K562 (cell line): ENCODE data around the gene PGGHG. TPM values are rescaled to one million over a fixed set of nuclear protein-coding genes. Genes with fewer than 3 reads are reported as not detected.

Experiments used
- ATAC-seq: fragments of 200-7000 bp; cut with Tn5 transposase; 3 replicates; pipeline ENCODE4 v1.9.1; 2020; ENCODE audit warnings: moderate library complexity
- BruUV-seq: library from RNA; stranded (reverse); fragments of 400-500 nt; replicated peaks from 2 replicates; lab custom pipeline; 2021; lab: Mats Ljungman, UMichigan
- CTCF ChIA-PET: fragments of 300-600 bp; formaldehyde crosslinking; extraction: SDS; loops from one replicate; lab custom pipeline; 2021; ENCODE audit warnings: low intra/inter-chr PET ratio; lab: Yijun Ruan, JAX
- POLR2A ChIA-PET: fragments of 300-600, 350-650 bp; sonication (Branson Sonifier 250); formaldehyde crosslinking; extraction: SDS; loops from one replicate; lab custom pipeline; 2021; ENCODE audit warnings: antibody characterized with exemption, inconsistent platforms; lab: Yijun Ruan, JAX
- DNase-seq, 4 experiments: peaks; one replicate each; pipeline versions ENCODE4 v3.0.0 to v3.0.0-alpha.2; 2011 to 2018; ENCODE audit warnings: low spot score in 3 of 4, mixed read lengths in 3 of 4; ENCODE audit errors: extremely low read depth in 1 of 4
- FAIRE-seq: peaks from 2 replicates; lab custom pipeline; 2011; peaks lifted over from hg19 to GRCh38; lab: Jason Lieb, UNC
- H2AFZ ChIP-seq: 2 replicates; pipeline ENCODE4 v1.6.0; 2011; ENCODE audit warnings: low read depth, low read length, control low read depth, inconsistent platforms
- H3K27ac ChIP-seq: fragments of 200-600 bp; 3 replicates; pipeline ENCODE4 v1.8.0; 2011; ENCODE audit warnings: low read depth, mild to moderate bottlenecking, control low read depth, inconsistent platforms, low read length, moderate library complexity, mixed read lengths; ENCODE audit errors: extremely low read depth
- H3K27me3 ChIP-seq, 2 experiments: fragments of 300-600 bp in 1 of 2; 2 replicates in 1 of 2; 3 replicates in 1 of 2; pipeline versions ENCODE4 v1.6.0 to v1.8.0; 2011; ENCODE audit warnings: inconsistent platforms in 2 of 2, low read length in 2 of 2, mild to moderate bottlenecking in 1 of 2, mixed read lengths in 1 of 2, moderate library complexity in 1 of 2; ENCODE audit not compliant: control insufficient read depth in 2 of 2, insufficient read depth in 2 of 2
- H3K36me3 ChIP-seq: fragments of 300-600 bp; 3 replicates; pipeline ENCODE4 v1.8.0; 2011; ENCODE audit warnings: mild to moderate bottlenecking, low read length, inconsistent platforms; ENCODE audit not compliant: control insufficient read depth, insufficient read depth
- H3K4me1 ChIP-seq, 2 experiments: fragments of 200-600 bp in 1 of 2; replicated peaks in 1 of 2; 2 replicates in 1 of 2; 3 replicates in 1 of 2; pipeline versions ENCODE4 v1.5.1 to v1.8.0; 2011; ENCODE audit warnings: inconsistent platforms in 2 of 2, low read length in 2 of 2, mild to moderate bottlenecking in 1 of 2, mixed read lengths in 1 of 2, moderate library complexity in 1 of 2; ENCODE audit not compliant: control insufficient read depth in 2 of 2, insufficient read depth in 2 of 2
- H3K4me2 ChIP-seq: 2 replicates; pipeline ENCODE4 v1.6.1; 2011; ENCODE audit warnings: low read length, control low read depth, inconsistent platforms, mixed read lengths; ENCODE audit not compliant: insufficient read depth
- H3K4me3 ChIP-seq: fragments of 200-600 bp; sonication (generic), shearing (Covaris generic); 2 replicates; pipeline ENCODE4 v1.5.1; 2016; ENCODE audit warnings: control low read depth, inconsistent platforms
- H3K79me2 ChIP-seq: fragments of 200-600 bp; 3 replicates; pipeline ENCODE4 v1.8.0; 2011; ENCODE audit warnings: low read length, inconsistent platforms; ENCODE audit not compliant: control insufficient read depth, insufficient read depth
- H3K9ac ChIP-seq, 2 experiments: 2 replicates each; pipeline versions ENCODE4 v1.6.0 to v1.6.1; 2011; ENCODE audit warnings: low read depth in 2 of 2, low read length in 2 of 2, control low read depth in 1 of 2, inconsistent platforms in 1 of 2, mild to moderate bottlenecking in 1 of 2, mixed read lengths in 1 of 2; ENCODE audit not compliant: insufficient read depth in 1 of 2
- H3K9me1 ChIP-seq: one replicate; pipeline ENCODE4 v1.6.0; 2011; ENCODE audit warnings: inconsistent platforms, mild to moderate bottlenecking, low read length, moderate library complexity; ENCODE audit not compliant: control insufficient read depth, insufficient read depth
- H3K9me3 ChIP-seq: replicated peaks from 2 replicates; pipeline ENCODE4 v1.5.1; 2011; ENCODE audit warnings: low read depth, low read length, inconsistent platforms; ENCODE audit not compliant: control insufficient read depth, insufficient read depth
- H4K20me1 ChIP-seq: replicated peaks from 2 replicates; pipeline ENCODE4 v1.6.1; 2011; ENCODE audit warnings: low read length, inconsistent platforms, mixed read lengths; ENCODE audit not compliant: control insufficient read depth, insufficient read depth
- MCM7 ChIP-seq, 2 experiments: fragments of 450-650 bp; IDR thresholded peaks; 2 replicates each; pipeline ENCODE4 v1.6.1; 2016 to 2018
- TFE3 ChIP-seq: fragments of 450-650 bp; formaldehyde crosslinking; IDR thresholded peaks from 2 replicates; pipeline ENCODE4 v1.4.0; 2020; ENCODE audit warnings: mild to moderate bottlenecking, mixed read lengths
- TOE1 ChIP-seq, 2 experiments: fragments of 450-650 bp in 1 of 2; sonication (generic) in 1 of 2; formaldehyde crosslinking in 1 of 2; IDR thresholded peaks; 2 replicates each; pipeline versions ENCODE4 v1.7.1 to v1.8.0; 2016 to 2022; ENCODE audit warnings: borderline replicate concordance in 2 of 2, mild to moderate bottlenecking in 2 of 2, antibody characterized with exemption in 1 of 2, inconsistent platforms in 1 of 2, low read depth in 1 of 2, missing genetic modification reagents in 1 of 2, moderate library complexity in 1 of 2
- WGBS: fragments of 100-300 bp; shearing (Covaris generic); methylation state at CpG from one replicate; pipeline ENCODE4 v1.1.6; 2016; ENCODE audit warnings: low coverage, mixed read lengths; ENCODE audit not compliant: insufficient coverage; ENCODE audit errors: missing lambda C conversion rate; 5-methylcytosine and 5-hydroxymethylcytosine counted together
- in situ Hi-C: fragments of 300-500 bp; cut with MboI; formaldehyde crosslinking; loops from 4 replicates; pipeline ENCODE4 v1.15.0; 2018; ENCODE audit warnings: inconsistent platforms, mixed read lengths
- intact Hi-C: fragments of 100-400 bp; cut with micrococcal nuclease; formaldehyde crosslinking; loops from 2 replicates; pipeline ENCODE4 v1.14.2; 2022
- polyA plus RNA-seq, 8 experiments: library from polyadenylated mRNA; depleted of rRNA in 4 of 8; stranded (reverse) in 5 of 8; unstranded in 3 of 8; fragments of >200 nt; fragmentation: Nextera tagmentation in 2 of 8; fragmentation: Illumina TruSeq in 1 of 8; extraction: Ambion mirVana in 2 of 8; extraction: Trizol in 1 of 8; gene quantifications; 2 replicates each; pipeline versions ENCODE4 v1.2.1 to v1.2.3, GENCODE V29; 2011 to 2014; ENCODE audit warnings: inconsistent platforms in 1 of 8, missing spikeins in 1 of 8
- total RNA-seq, 7 experiments: library from RNA; depleted of rRNA in 6 of 7; stranded (reverse); fragments of >200 nt in 6 of 7; fragmentation: Illumina TruSeq in 2 of 7; extraction: Trizol in 2 of 7; gene quantifications; 2 replicates each; pipeline versions ENCODE4 v1.2.1 to v1.2.3, GENCODE V29; 2011 to 2021; ENCODE audit warnings: low replicate concordance in 1 of 7

Gene PGGHG
- total and polyA plus RNA-seq, 9 of the 15 experiments (the other 6 are each of a cell fraction or from before 2014, with no cell fraction given) = 0.38 to 85.1 (median 18.1) TPM

GRCh38 chr11:305844-306211 lies 16.9 kb downstream of the PGGHG start:
- H3K36me3 ChIP-seq = 0 out of 3 replicates have a peak, but pooled peaks cover 3% of the 10 kb centered on the region
- TF ChIP-seq TFE3 (CRISPR knock-in tag) (peak; percentile 64), MCM7 (IDR thresholded peaks at IDR 0.05) (no peak), TOE1 (IDR thresholded peaks at IDR 0.05; ENCODE audit: borderline replicate concordance) (0 out of 2 replicates have a peak, but pooled peaks have one; percentile 15), TOE1 (CRISPR knock-in tag; IDR thresholded peaks at IDR 0.05; ENCODE audit: borderline replicate concordance, low read depth) (no peak)
- H3K79me2 ChIP-seq = peaks cover 21% of the 10 kb centered on the region
- ChIA-PET CTCF (no interaction called here), POLR2A (interaction anchor here (0.9 to 2.1 kb wide), 5 partner anchors 9 to 200 kb away, joined by 3 to 10 read pairs (median 5); partner anchors contain the start of genes BET1L and RIC8A)
- no peak overlapping the region for H3K4me3 ChIP-seq
- no peaks in the 10 kb centered on the region for H4K20me1 ChIP-seq
- WGBS = 78% methylated on average over 10 of the region's 10 CpGs
- H3K27ac ChIP-seq = peak overlapping the region; percentile 36; the same call in 2 of the 3 replicates
- no TSS peak for BruUV-seq
- no peak for DNase-seq
- intact Hi-C loops (loop anchor here (2.0 kb wide), 1 partner anchor 49 kb away; no protein-coding TSS in a partner anchor), in situ Hi-C loops (no loop called here)
- no peak for ATAC-seq
- H3K9ac ChIP-seq = peak overlapping the region; percentile 19 to 37; a peak in 1 of 4 replicates
- H2AFZ ChIP-seq = peak overlapping the region; percentile 84
- H3K27me3 ChIP-seq = no peaks in the 10 kb centered on the region
- peaks cover 19 to 37% of the 10 kb centered on the region in 2 experiments for H3K4me1 ChIP-seq
- H3K4me2 ChIP-seq = no peak overlapping the region
- FAIRE-seq = no peak
- H3K9me3 ChIP-seq = no peaks in the 10 kb centered on the region; the same call in 1 of the 2 replicates
- H3K9me1 ChIP-seq = no peaks in the 10 kb centered on the region
